PC-3 (cell line): Measurements from ENCODE around the gene CAST. TPM values are rescaled to one million over a fixed set of nuclear protein-coding genes. Genes with fewer than 3 reads are reported as not detected.
A peak's percentile ranks its signal among the peaks of the same experiment; 100 is the strongest.

ENCODE experiments used
- ATAC-seq: fragments of 200-7000 bp; cut with Tn5 transposase; 2 replicates; pipeline ENCODE4 v1.9.1; 2020; ENCODE audit warnings: mild to moderate bottlenecking, moderate library complexity
- BruUV-seq: library from RNA; stranded (reverse); fragments of 400-500 nt; replicated peaks from 2 replicates; lab custom pipeline; 2021; lab: Mats Ljungman, UMichigan
- CTCF ChIA-PET: fragments of 300-600 bp; sonication (Branson Sonifier 250); formaldehyde crosslinking; loops from one replicate; lab custom pipeline; 2022; ENCODE audit warnings: antibody characterized with exemption; lab: Charles Lee
- POLR2A ChIA-PET: fragments of 300-600 bp; sonication (Branson Sonifier 250); formaldehyde crosslinking; loops from one replicate; lab custom pipeline; 2022; ENCODE audit warnings: antibody characterized with exemption; ENCODE audit not compliant: unreplicated experiment; lab: Charles Lee
- DNase-seq: peaks from one replicate; pipeline ENCODE4 v3.0.0-alpha.2; 2015
- H2AFZ ChIP-seq: fragments of 300-600 bp; sonication (generic); 2 replicates; pipeline ENCODE4 v1.6.0; 2016; ENCODE audit warnings: antibody characterized with exemption, low read length
- H3F3A ChIP-seq: fragments of 300-600 bp; sonication (generic); one replicate; pipeline ENCODE4 v1.6.0; 2017; ENCODE audit warnings: antibody characterized with exemption, low read length, control low read depth, mild to moderate bottlenecking; ENCODE audit not compliant: unreplicated experiment
- H3K27ac ChIP-seq: fragments of 300-600 bp; sonication (generic); 2 replicates; pipeline ENCODE4 v1.5.1; 2016; ENCODE audit warnings: mild to moderate bottlenecking, low read length
- H3K27me3 ChIP-seq: fragments of 300-600 bp; sonication (generic); 2 replicates; pipeline ENCODE4 v1.6.1; 2016; ENCODE audit warnings: low read length, mixed read lengths
- H3K36me3 ChIP-seq: fragments of 300-600 bp; sonication (generic); 2 replicates; pipeline ENCODE4 v1.6.1; 2016; ENCODE audit warnings: low read depth, mixed run types, low read length, mixed read lengths
- H3K4me1 ChIP-seq: fragments of 300-600 bp; sonication (generic); 2 replicates; pipeline ENCODE4 v1.5.1; 2016; ENCODE audit warnings: low read length; ENCODE audit not compliant: insufficient read depth
- H3K4me2 ChIP-seq: fragments of 300-600 bp; sonication (generic); 2 replicates; pipeline ENCODE4 v1.6.0; 2016; ENCODE audit warnings: low read length
- H3K4me3 ChIP-seq: fragments of 300-600 bp; sonication (generic); 2 replicates; pipeline ENCODE4 v1.5.1; 2016; ENCODE audit warnings: mild to moderate bottlenecking, low read length, mixed read lengths
- H3K79me2 ChIP-seq: fragments of 300-600 bp; sonication (generic); 2 replicates; pipeline ENCODE4 v1.6.1; 2017; ENCODE audit warnings: low read length, mixed read lengths
- H3K9ac ChIP-seq: fragments of 300-600 bp; sonication (generic); 2 replicates; pipeline ENCODE4 v1.6.0; 2016; ENCODE audit warnings: mild to moderate bottlenecking, low read length
- H3K9me2 ChIP-seq: fragments of 300-600 bp; sonication (generic); replicated peaks from 2 replicates; pipeline ENCODE4 v1.6.1; 2016; ENCODE audit warnings: mixed run types, low read length, mixed read lengths
- H3K9me3 ChIP-seq: fragments of 300-600 bp; sonication (generic); 2 replicates; pipeline ENCODE4 v1.6.1; 2016; ENCODE audit warnings: low read length, mixed read lengths
- H4K20me1 ChIP-seq: fragments of 300-600 bp; sonication (generic); 2 replicates; pipeline ENCODE4 v1.6.1; 2016; ENCODE audit warnings: low read length, mixed read lengths
- CTCF ChIP-seq: fragments of 300-600 bp; sonication (generic); conservative IDR thresholded peaks from 2 replicates; pipeline ENCODE4 v1.5.1; 2017; ENCODE audit warnings: antibody characterized with exemption, low read depth, mild to moderate bottlenecking, low read length
- EZH2 ChIP-seq: fragments of 300-600 bp; sonication (generic); IDR thresholded peaks from one replicate; pipeline ENCODE4 v1.6.1; 2017; ENCODE audit warnings: antibody characterized with exemption, mild to moderate bottlenecking, low read length; ENCODE audit not compliant: unreplicated experiment
- EZH2phosphoT487 ChIP-seq: fragments of 300-600 bp; sonication (generic); IDR thresholded peaks from 2 replicates; pipeline ENCODE4 v1.6.1; 2018; ENCODE audit warnings: mild to moderate bottlenecking, antibody characterized with exemption, low read length, borderline replicate concordance
- intact Hi-C: fragments of 100-400 bp; cut with micrococcal nuclease; formaldehyde crosslinking; loops from 2 replicates; pipeline ENCODE4 v1.9.0; 2023
- total RNA-seq: library from RNA; depleted of rRNA; stranded (reverse); fragments of >200 nt; gene quantifications from 2 replicates; pipeline ENCODE4 v1.2.3, GENCODE V29; 2014

The CAST gene
- total RNA-seq, 1 experiment from 2014 or later, result 73.2 TPM

- no peaks in the 10 kb centered on the region for H3K9me2 ChIP-seq
- H3K4me3 ChIP-seq, result no peak overlapping the region
- no peaks in the 10 kb centered on the region for H3K79me2 ChIP-seq
- no peaks in the 10 kb centered on the region for H3F3A ChIP-seq
- H3K4me1 ChIP-seq, result no peaks in the 10 kb centered on the region
- no peak for DNase-seq
- H3K36me3 ChIP-seq, result no peaks in the 10 kb centered on the region
- ATAC-seq, result no peak
- ChIA-PET POLR2A (interaction anchor here (0.7 kb wide), 1 partner anchor 341 kb away, joined by 5 read pairs; no protein-coding TSS in a partner anchor), CTCF (no interaction called here)
- H4K20me1 ChIP-seq, result no peaks in the 10 kb centered on the region
- intact Hi-C loops, result no loop called here
- no TSS peak for BruUV-seq
- no peak overlapping the region for H3K27ac ChIP-seq
- no peaks in the 10 kb centered on the region for H3K27me3 ChIP-seq
- no peak overlapping the region for H3K9ac ChIP-seq
- no peak overlapping the region for H3K4me2 ChIP-seq
- no peak for TF ChIP-seq EZH2
- TF ChIP-seq EZH2phosphoT487, result no peak
- TF ChIP-seq CTCF, result no peak
- H2AFZ ChIP-seq, result no peak overlapping the region
- no peaks in the 10 kb centered on the region for H3K9me3 ChIP-seq
Measured at GRCh38 chr5:96725257-96725656, 63.1 kb downstream of the CAST start.

GRCh38 chr5:96726802-96727201 is 64.6 kb downstream of the CAST start:
- Histone ChIP-seq H3K9me3 (no peaks in the 10 kb centered on the region), H3K4me1 (no peaks in the 10 kb centered on the region), H3K36me3 (no peaks in the 10 kb centered on the region), H3K4me3 (no peak overlapping the region), H3K9me2 (no peaks in the 10 kb centered on the region), H3K9ac (no peak overlapping the region), H3F3A (no peaks in the 10 kb centered on the region), H3K27me3 (no peaks in the 10 kb centered on the region), H3K4me2 (no peak overlapping the region), H3K79me2 (no peaks in the 10 kb centered on the region), H4K20me1 (no peaks in the 10 kb centered on the region), H2AFZ (no peak overlapping the region), H3K27ac (no peak overlapping the region)
- BruUV-seq, result no TSS peak
- TF ChIP-seq CTCF (no peak), EZH2phosphoT487 (no peak), EZH2 (no peak)
- no peak for DNase-seq
- ATAC-seq, result no peak
- CTCF ChIA-PET, result no interaction called here
- intact Hi-C loops, result no loop called here
- POLR2A ChIA-PET, result no interaction called here

- Histone ChIP-seq H3K4me3 (no peak overlapping the region), H3K9me2 (no peaks in the 10 kb centered on the region), H3K4me1 (peaks cover 13% of the 10 kb centered on the region), H3K36me3 (no peaks in the 10 kb centered on the region), H3K79me2 (no peaks in the 10 kb centered on the region), H3K27me3 (no peaks in the 10 kb centered on the region), H2AFZ (no peak overlapping the region), H3K9me3 (no peaks in the 10 kb centered on the region), H3F3A (no peaks in the 10 kb centered on the region), H4K20me1 (no peaks in the 10 kb centered on the region), H3K4me2 (no peak overlapping the region), H3K27ac (no peak overlapping the region), H3K9ac (no peak overlapping the region)
- DNase-seq (peak; percentile 37), ATAC-seq (no peak)
- ChIA-PET POLR2A (no interaction called here), CTCF (no interaction called here)
- BruUV-seq, result no TSS peak
- intact Hi-C loops, result loop anchor here (1.0 kb wide), 1 partner anchor 115 kb away; no protein-coding TSS in a partner anchor
- TF ChIP-seq EZH2phosphoT487, result no peak
- TF ChIP-seq CTCF, result peak; percentile 73
- TF ChIP-seq EZH2, result no peak
Measured at GRCh38 chr5:96729156-96729555, 67.0 kb downstream of the CAST start.
